ENCODE measurements around the gene PLCB2. TPM values are rescaled to one million over a fixed set of nuclear protein-coding genes. Genes with fewer than 3 reads are reported as not detected.

PLCB2 gene
- polyA plus RNA-seq, 1 donor (not counting 4 experiments of a cell fraction or from before 2014, with no cell fraction given) = 0.73 TPM

DNA sequence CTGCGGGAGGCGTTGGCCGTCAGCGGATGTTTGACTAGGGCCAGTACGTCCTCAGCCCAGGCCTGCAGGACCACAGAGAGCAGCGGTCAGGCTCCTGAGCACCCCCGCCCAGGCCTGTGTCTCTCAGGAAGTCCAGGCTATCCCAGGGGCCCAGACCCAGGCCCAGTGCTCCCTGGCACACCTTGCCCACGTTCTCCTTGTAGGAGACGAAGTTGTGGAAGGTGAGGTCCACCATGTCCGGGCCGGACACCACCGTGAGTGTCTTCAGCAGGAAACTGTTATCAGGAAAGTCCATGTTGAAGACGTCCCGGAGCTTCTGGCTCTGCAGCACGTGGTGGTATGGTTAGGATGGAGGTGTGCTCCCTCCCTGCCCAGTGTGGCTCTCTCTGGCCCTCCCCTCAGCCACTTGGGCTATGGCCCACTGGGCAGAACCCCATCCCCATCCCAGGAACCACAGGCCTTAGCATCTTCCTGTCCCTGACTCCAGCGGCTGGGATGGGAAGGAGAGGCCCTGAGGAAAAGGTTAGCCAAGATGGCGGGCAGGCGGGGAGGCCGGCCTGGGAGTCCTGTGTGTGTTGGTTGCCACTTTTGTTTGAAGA is 5.3 kb downstream of the PLCB2 start:
- no peak overlapping the region for H3K27ac ChIP-seq (ENCODE audit: control insufficient read depth, insufficient read depth, low read length)
- H3K4me3 ChIP-seq (ENCODE audit: control insufficient read depth in 2 of 3, extremely low read depth in 1 of 3, insufficient read depth in 2 of 3, low read depth in 1 of 3, low read length in 3 of 3) = no peak overlapping the region
- no peak for DNase-seq (ENCODE audit: low read depth, low spot score)
- no peak for FAIRE-seq
- no peak overlapping the region for H2AFZ ChIP-seq (ENCODE audit: control insufficient read depth, low read length)
- H3K79me2 ChIP-seq (ENCODE audit: control insufficient read depth, insufficient read depth, low read length) = no peaks in the 10 kb centered on the region
- H3K4me2 ChIP-seq (ENCODE audit: control insufficient read depth, extremely low read depth, insufficient read depth, low read depth, low read length) = no peak overlapping the region
- dilution Hi-C loops (cut with MboI; ENCODE audit: extremely low pct_ligation_motif_present, low sequenced_read_pairs) = no loop called here
- H3K4me1 ChIP-seq (ENCODE audit: control insufficient read depth, extremely low read depth, insufficient read depth, low read length) = no peaks in the 10 kb centered on the region
- TF ChIP-seq EZH2 (IDR thresholded peaks at IDR 0.05; ENCODE audit: low read length) = no peak
- TF ChIP-seq, protein P1, sequence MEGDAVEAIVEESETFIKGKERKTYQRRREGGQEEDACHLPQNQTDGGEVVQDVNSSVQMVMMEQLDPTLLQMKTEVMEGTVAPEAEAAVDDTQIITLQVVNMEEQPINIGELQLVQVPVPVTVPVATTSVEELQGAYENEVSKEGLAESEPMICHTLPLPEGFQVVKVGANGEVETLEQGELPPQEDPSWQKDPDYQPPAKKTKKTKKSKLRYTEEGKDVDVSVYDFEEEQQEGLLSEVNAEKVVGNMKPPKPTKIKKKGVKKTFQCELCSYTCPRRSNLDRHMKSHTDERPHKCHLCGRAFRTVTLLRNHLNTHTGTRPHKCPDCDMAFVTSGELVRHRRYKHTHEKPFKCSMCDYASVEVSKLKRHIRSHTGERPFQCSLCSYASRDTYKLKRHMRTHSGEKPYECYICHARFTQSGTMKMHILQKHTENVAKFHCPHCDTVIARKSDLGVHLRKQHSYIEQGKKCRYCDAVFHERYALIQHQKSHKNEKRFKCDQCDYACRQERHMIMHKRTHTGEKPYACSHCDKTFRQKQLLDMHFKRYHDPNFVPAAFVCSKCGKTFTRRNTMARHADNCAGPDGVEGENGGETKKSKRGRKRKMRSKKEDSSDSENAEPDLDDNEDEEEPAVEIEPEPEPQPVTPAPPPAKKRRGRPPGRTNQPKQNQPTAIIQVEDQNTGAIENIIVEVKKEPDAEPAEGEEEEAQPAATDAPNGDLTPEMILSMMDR (optimal IDR thresholded peaks at IDR 0.05 in 1 of 3, IDR thresholded peaks at IDR 0.05 in 1 of 3, conservative IDR thresholded peaks at IDR 0.05 in 1 of 3; ENCODE audit: extremely low read depth in 1 of 3, insufficient read depth in 2 of 3, low read length in 3 of 3) = no peak
- H3K36me3 ChIP-seq (ENCODE audit: control insufficient read depth in 2 of 2, extremely low read depth in 1 of 2, insufficient read depth in 2 of 2, low read length in 2 of 2) = no peaks in the 10 kb centered on the region
- no peak overlapping the region for H3K9ac ChIP-seq (ENCODE audit: control insufficient read depth, extremely low read depth, insufficient read depth, low read length)
- H4K20me1 ChIP-seq (ENCODE audit: control insufficient read depth, extremely low read depth, insufficient read depth, low read length) = peaks cover 4% of the 10 kb centered on the region
- H3K27me3 ChIP-seq (ENCODE audit: control insufficient read depth, extremely low read depth, insufficient read depth, low read length) = peaks cover 19% of the 10 kb centered on the region
- no peaks in the 10 kb centered on the region for H3K9me3 ChIP-seq (ENCODE audit: control insufficient read depth, low read depth, low read length)
- no peaks in the 10 kb centered on the region for H3K9me1 ChIP-seq (ENCODE audit: control insufficient read depth, extremely low read depth, insufficient read depth, low read length)

DNA sequence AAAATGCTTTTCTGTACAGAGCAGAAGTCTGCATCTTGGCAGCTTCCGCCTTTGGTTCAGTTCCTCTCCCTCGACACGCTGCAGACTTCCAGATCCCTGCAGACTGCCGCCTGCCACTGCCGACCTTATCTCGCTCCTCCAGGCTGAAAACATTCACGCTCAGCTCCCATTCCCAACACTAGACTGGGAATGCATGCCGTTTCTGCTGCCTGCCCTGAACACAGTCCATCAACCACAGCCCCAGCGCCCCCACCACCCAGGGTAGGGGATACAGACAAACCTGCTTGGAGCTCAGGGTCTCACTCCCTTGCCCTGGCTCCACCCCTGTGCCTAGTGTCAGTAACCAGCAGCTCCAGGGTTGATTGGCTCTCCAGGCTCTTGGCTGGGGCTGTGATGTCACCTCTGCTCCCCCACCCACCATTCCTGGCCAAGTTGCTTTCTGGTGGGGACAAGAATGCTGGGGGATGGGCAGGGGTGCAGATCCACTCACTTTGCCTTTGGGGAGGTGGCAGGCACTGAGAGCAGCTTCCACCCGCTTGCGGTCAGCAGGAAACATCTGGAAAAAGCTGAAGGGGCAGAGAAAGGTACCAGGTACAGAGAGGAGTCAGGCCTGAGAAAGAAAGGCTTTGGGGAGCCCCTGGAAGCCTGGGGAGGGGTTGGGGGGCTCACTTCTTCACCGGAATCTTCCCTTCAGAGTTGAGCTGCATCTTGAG is 6.1 kb downstream of the PLCB2 start:
- Histone ChIP-seq H3K9me3 (ENCODE audit: control insufficient read depth, low read depth, low read length) (no peaks in the 10 kb centered on the region), H3K4me3 (ENCODE audit: control insufficient read depth in 2 of 3, extremely low read depth in 1 of 3, insufficient read depth in 2 of 3, low read depth in 1 of 3, low read length in 3 of 3) (no peak overlapping the region), H3K27me3 (ENCODE audit: control insufficient read depth, extremely low read depth, insufficient read depth, low read length) (peaks cover 20% of the 10 kb centered on the region), H3K9me1 (ENCODE audit: control insufficient read depth, extremely low read depth, insufficient read depth, low read length) (no peaks in the 10 kb centered on the region), H3K79me2 (ENCODE audit: control insufficient read depth, insufficient read depth, low read length) (no peaks in the 10 kb centered on the region), H3K36me3 (ENCODE audit: control insufficient read depth in 2 of 2, extremely low read depth in 1 of 2, insufficient read depth in 2 of 2, low read length in 2 of 2) (no peaks in the 10 kb centered on the region), H3K27ac (ENCODE audit: control insufficient read depth, insufficient read depth, low read length) (no peak overlapping the region), H3K4me2 (ENCODE audit: control insufficient read depth, extremely low read depth, insufficient read depth, low read depth, low read length) (no peak overlapping the region), H4K20me1 (ENCODE audit: control insufficient read depth, extremely low read depth, insufficient read depth, low read length) (peaks cover 4% of the 10 kb centered on the region), H3K4me1 (ENCODE audit: control insufficient read depth, extremely low read depth, insufficient read depth, low read length) (no peaks in the 10 kb centered on the region), H2AFZ (ENCODE audit: control insufficient read depth, low read length) (no peak overlapping the region), H3K9ac (ENCODE audit: control insufficient read depth, extremely low read depth, insufficient read depth, low read length) (no peak overlapping the region)
- no peak for FAIRE-seq
- no peak for TF ChIP-seq EZH2 (IDR thresholded peaks at IDR 0.05; ENCODE audit: low read length)
- TF ChIP-seq, protein P1 (optimal IDR thresholded peaks at IDR 0.05 in 1 of 3, IDR thresholded peaks at IDR 0.05 in 1 of 3, conservative IDR thresholded peaks at IDR 0.05 in 1 of 3; ENCODE audit: extremely low read depth in 1 of 3, insufficient read depth in 2 of 3, low read length in 3 of 3) = no peak
- dilution Hi-C loops (cut with MboI; ENCODE audit: extremely low pct_ligation_motif_present, low sequenced_read_pairs) = no loop called here
- DNase-seq (ENCODE audit: low read depth, low spot score) = no peak

Measured in keratinocyte (primary cell).